GM21723 (cell line): ENCODE measurements around the gene ZFAND3.

ENCODE experiments used
- ATAC-seq: cut with Tn5 transposase; IDR thresholded peaks from one replicate; pipeline ENCODE4 v1.9.1; 2021; ENCODE audit warnings: mild to moderate bottlenecking, moderate library complexity; ENCODE audit not compliant: unreplicated experiment

Gene ZFAND3

DNA sequence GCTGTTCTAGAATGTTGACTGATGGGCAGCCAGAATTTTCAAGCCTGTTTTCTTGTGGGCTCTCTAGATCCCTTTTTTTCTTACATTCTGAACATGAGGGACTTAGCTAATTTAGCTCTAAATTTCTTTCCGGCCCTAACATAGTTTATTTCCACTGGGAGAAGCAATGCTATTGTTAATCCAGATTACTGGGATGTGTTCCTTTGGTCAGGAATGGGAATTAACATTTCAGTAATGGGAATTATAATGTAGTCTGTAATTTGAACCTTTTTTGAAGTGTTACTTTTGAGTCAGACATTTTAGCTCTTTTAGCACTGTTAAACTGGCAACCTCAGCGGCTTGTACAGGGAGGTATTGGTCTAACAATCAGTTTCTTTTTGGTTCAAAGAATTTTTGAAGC, 7.5 kb downstream of the ZFAND3 start:
- ATAC-seq = no peak

DNA sequence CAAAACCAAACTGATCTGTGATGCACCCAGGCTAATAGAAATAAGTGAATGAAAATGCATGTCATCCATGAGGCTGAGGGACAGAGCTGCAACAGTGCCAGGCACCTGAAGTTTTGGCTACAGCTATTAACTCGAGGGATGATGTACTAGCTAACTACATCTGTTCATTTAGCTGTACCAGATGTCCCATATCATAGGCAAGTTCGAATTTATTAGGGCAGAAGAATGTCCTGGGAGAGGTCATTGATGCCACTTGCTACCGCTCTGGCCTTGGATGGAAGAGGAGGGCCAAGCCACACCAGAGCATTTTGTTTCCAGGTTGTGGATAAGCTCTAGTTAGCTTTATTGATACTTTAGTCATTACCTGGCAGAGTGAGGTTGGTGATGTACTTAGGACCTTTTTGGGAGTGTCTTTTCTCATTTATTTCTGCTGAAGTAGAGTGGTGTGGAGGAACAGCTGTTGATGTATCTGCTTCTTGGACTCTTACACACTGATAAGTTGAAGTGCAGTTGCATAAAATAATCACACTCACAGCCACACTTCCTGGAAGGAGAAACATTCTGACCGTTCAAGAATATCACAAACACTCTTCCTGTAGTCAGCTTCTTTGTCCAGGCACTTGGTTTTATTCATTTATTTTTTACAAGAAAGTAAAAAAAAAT, 8.2 kb downstream of the ZFAND3 start:
- no peak for ATAC-seq

DNA sequence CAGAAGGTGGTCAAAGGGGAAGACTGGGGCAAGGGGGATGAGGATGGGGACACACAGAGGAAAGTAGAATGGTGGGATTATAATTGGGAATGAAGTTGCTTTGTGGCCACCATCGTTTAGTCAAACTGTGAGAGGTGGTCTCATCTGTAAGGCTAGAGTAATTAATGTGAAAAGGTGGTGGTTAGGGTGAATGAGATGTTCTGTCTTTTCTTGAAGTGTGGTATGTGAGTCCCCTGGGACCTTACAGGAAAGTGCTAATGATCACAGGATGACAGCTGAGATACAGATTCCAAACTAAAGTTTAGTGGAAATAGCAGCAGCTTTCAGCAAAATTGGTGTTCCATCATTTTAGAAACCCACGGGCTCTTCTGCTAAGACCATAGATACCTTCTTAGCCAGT, 10.7 kb downstream of the ZFAND3 start:
- ATAC-seq = no peak

DNA sequence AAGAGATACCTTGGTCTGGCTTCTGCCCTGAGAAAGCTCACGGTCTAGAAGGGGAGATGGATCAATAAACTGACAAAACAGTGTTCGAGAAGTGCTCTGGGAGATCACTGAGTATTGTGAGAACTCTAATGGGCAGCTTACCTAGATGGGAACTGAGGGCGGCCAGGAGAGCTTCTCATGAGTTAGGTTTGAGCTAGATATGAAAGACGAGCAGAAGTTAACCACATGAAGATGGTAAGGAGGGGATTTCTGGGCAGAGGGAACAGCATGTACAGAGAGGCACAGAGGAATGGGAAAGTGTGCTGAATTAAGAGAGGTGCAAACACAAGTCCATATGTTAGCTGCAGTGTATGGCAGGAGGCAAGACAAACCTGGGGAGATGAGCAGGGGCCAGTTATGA, 11.9 kb downstream of the ZFAND3 start:
- ATAC-seq = no peak

DNA sequence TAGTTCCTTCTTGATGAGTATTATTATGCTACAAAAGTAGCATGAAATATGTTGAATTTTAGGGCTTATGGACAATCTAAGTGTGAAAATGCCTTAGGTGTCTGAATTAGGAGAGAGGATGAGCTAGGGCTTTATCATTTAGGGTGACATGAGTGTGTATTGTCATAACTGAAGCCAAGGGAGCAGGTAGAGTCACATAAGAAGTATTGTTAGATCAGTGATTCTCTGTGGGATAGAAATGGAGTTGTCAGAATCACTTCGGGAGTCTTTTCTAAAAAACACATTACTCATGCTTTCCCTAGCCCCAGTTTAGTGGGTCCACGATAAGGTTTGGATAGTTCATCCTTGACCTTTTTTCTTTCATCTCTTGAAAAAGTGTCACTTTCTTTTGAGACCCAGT, 16.4 kb downstream of the ZFAND3 start:
- no peak for ATAC-seq

DNA sequence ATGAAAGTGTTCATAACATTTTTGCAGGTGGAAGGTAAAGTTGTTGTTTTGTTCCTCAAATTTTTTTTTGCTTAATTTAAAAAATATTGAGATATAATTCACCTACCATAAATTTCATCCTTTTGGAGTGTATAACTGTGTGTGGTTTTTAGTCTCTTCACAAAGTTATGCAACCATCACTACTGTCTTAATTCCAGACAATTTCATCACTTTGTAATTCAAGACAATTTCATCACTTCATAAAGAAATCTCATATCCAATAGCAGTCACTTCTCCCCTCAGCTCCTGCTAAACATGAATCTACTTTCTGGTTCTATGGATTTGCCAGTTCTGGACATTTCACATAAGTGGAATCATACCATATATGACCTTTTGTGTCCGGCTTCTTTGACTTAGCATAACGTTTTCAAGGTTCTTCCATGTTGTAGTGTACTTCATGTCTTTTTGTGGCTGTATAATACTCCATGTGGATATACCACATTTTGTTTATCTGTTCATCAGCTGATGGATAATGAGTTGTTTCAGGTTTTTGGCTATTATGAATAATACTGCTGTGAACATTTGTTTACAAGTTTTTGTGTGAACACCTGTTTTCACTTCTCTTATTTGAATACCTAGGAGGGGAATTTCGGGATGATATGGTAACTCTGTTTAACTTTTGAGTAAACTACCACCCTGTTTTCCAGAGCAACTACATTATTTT, 18.8 kb downstream of the ZFAND3 start:
- ATAC-seq = no peak

DNA sequence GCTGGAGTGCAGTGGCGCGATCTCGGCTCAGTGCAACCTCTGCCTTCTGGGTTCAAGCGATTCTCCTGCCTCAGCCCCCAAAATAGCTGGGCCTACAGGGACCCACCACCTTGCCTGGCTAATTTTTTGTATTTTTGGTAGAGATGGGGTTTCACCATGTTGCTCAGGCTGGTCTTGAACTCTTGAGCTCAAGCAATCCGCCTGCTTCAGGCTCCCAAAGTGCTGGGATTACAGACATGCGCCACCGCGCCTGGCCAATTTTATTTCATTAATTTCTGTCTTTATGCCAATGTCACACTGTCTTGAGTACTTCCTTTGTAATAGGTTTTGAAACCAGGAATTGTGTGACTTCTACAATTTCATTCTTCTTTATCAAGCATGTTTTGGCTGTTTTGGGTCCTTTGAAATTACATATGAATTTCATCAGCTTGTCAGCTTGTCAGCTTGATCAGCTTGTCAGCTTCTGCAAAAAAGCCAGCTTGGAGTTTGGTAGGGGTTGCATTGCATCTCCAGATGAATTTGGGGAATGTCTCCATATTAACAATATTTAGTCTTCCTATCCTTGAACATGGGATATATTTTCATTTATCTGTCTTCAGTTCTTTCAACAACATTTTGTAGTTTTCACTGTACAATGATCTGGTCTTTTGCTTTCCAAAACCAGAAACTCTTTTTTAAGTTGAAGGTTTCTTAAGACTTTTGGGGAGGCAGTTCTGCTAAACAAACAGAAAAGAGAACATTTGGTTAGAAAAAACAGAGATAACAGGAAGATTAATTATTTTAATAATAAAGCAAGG, 20.8 kb downstream of the ZFAND3 start:
- ATAC-seq = no peak

DNA sequence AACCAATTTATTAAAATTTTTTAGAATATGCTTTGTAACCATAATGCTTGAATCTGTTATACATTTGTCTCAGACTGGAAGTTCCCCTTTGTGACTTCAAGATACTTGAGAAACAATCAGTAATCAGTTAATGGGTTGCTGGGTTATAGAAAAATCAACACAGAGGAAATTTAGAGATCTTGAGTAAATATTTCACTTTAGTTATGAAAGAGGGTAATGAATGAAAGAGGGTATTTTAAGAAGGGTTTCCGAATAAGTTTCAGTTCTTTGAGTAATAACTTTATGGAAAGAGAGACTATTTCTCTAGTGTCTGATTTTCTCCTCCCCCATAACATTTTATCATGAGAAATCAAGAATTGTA, 21.4 kb downstream of the ZFAND3 start:
- ATAC-seq = no peak

DNA sequence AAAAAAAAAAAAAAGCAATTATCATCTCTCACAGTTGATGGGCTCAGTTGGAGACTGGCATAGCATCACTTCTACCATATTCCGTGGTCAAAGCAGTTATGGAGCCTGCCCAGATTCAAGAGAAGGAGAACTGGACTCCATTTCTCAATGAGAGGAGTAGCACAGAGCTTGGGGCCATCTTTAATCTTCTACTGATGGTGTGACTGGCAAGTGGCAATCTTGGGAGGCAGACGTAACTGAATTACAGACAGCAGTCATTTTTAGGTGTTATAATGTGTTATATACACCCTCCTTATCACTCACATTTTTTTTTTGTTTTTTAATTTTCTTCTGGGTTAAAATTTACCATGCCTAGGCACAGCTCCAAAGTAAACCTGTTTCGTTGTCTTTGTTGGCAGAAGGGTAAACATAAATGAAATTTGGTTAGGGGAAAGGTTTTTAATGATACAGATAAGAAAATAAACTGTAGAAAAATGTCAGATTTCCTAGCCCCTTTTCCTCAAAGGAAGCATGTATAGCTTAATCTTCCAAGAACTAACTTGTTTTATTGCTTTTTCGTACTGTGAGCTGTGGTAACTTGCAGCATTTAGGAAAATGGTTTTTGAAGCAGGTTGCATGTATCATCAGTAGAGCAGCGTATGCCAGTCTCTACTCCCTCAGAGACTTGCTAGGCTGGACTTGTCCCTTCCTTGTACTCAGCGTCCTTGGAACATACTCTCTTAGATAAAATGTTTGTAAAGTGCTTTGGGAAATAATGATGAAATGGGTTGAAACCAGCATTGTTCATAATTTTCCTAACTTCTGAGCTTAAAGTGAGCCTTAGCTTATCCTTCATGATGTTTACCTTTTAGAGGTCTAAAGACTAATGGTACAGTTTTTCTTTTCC, 25.7 kb downstream of the ZFAND3 start:
- no peak for ATAC-seq

DNA sequence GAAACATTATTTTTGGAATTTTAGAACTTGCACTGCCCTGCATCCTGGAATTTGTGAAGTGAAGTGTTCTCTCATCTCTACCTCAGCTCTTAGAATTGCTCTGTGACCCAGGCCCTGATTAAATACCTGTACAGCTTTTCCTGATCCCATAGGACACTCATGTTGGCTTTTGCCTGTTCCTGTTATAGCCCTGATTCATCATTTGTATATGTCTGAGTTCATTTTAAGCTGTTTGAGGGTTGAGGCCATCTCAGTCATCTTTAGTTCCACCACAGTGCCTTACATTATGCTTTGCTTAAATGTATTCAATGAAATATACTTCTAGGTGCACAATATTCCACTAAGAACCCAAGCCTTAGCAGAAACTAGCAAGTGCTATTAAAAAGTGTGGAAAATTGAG, 26.4 kb downstream of the ZFAND3 start:
- no peak for ATAC-seq

DNA sequence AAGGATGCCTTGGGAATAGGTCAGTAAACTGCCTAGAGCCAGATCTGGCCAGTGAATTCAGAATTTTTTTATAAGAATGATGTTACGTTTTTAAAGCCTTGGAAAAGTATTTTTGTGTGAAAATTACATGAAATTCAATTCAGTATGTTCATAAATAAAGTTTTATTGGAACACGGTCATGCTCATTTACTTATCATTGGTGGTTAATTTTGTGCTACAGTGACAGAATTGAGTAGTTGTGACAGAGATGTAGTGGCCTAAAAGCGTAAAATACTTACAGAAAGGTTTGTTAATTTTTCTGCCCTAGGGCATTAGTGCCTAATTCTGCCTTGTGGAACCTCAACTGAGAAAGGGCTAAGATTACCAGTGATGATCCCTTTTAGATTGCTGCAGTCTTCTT, 28.2 kb downstream of the ZFAND3 start:
- no peak for ATAC-seq

DNA sequence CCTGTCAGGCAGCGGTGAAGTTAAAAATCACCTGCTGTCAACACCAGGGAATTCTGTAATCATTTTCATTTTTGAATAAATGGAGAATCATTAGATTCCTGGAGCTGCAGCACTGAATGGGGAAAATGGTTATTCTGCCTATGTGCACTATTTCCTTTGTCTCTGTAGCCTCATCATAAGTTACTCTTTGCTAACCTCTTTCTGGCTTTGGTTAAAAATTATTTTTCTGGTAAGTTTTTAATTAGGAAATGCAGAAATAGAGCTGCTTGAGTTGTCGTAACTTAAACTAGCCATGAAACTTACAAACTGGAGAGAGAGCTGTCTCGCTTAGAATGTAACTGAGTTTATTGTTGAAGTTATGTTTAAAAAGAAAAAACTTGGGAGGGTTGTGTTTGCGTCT, 28.8 kb downstream of the ZFAND3 start:
- no peak for ATAC-seq

DNA sequence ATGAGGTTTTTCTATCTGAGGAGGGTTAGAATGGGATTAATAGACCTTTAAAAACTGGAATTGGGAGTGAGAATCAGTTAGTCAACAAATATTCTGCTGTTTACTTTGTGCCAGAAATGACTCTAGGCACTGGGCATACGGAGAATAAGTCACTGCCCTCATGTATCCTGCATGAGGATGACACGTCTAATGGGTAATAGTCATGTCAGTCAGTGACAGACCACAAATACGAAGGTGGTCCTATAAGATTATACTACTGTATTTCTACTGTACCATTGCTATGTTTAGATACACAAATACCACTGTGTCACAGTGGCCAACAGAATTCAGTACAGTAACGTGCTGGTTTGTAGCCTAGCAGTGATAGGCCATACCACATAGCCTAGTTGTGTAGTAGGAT, 30.7 kb downstream of the ZFAND3 start:
- no peak for ATAC-seq

DNA sequence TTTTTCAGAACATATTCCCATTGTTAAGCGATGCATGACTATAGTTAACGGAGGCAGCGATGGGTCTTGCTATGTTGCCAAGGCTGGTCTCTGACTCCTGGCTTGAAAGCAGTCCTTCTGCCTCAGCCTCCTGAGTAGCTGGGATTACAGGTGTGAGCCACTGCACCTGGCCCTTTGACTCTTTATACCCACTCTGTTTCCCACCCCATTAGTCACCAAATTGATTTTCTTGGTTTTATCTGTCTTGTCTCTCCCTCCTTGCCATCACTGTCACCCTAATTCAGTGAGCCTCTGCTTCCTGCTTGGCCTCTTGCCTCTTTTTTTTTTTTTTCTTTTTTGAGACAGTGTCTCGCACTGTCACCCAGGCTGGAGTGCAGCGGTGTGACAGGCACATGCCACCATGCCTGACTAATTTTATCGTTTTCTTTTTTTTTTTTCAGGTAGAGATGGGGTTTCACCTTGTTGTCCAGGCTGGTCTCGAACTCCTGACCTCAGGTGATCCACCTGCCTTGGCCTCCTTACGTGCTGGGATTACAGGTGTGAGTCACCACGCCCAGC, 31.3 kb downstream of the ZFAND3 start:
- ATAC-seq = no peak

DNA sequence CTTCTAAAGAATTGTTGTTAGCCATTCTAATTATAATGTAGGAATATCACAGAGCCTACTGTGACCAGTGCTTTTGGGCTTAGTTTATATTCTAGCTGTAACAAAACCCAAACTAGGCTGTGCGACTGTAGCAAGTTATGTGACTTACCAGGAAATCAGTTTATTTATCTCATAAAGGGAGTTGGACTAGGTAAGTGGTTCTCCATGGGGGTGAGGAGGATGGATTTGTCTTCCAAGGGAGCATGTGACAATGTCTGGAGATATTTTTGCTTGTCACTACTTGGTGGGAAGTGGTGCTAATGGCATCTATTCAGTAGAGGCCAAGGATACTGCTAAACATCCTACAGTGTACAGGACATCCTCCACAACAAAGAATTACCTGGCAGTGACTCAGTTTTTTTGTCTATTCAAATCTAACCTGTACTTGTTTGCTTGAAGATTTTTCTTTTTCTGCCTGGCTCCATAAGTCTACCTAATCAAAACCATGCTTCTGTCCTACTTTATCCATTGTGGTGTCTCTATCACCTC, 32.5 kb downstream of the ZFAND3 start:
- ATAC-seq = no peak

DNA sequence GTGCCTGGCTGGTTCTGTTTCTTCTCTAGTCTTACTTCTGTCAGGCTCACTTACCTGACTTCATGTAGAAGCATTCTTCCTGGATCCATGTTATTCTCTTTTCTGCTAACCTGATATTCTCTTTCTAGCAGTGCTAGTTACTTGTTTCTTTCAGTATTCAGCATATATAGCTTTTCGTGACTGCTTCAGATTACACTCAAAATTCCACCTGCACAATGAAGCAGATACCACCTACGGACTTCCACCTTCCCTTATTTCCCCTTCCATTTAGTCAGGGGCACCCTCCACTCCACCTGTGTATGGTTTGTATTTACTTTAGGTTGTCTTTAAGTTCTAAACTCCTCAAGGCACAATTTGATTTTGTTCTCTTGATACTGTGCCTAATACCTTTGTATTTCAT, 36.8 kb downstream of the ZFAND3 start:
- no peak for ATAC-seq

DNA sequence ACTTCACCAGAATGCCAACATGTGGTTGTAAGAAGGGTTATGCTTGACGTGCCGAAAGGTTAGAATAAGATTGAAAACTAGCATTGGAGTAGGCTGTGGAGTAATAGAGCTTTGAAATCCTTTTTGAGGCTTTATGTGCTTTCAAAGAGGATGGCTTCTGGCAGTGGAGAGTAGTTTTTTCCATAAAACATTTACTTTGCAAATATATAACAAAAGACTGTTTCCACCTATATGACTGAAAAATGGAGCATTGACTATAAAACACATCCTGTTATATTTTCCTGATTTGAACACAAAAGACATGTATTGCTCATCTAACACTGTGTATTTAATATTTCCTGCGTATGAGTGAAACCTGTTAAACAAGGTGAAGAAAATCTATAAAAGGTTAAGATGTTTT, 38.8 kb downstream of the ZFAND3 start:
- ATAC-seq = no peak

DNA sequence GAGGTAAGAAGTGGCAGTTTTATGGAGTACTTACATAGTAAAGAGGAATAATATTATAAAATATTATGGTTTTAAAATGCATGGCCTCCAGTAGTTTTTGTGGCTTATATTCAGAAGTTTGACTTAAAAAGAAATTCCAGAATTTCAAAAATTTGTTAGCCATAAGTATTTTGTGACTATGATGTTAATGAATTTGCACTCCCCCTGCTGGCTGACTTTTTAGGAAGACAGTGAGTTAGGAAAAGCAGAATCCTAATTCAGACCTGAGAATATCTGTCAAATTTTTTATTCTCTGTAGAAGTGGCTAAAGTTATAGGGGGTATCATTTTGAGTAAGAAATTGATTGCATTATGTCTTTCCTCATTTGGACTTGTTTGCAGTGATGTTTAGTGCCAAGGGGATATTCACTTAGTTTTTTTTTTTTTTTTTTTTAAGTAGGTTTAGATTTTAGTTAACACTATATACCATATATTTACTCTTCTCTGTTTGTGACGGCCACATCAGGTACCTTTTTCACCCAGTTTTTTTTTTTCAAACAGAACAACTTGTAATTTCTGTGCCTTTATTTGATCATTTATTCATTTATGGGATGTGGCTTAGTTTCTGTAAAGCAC, 40.8 kb downstream of the ZFAND3 start:
- ATAC-seq = no peak

DNA sequence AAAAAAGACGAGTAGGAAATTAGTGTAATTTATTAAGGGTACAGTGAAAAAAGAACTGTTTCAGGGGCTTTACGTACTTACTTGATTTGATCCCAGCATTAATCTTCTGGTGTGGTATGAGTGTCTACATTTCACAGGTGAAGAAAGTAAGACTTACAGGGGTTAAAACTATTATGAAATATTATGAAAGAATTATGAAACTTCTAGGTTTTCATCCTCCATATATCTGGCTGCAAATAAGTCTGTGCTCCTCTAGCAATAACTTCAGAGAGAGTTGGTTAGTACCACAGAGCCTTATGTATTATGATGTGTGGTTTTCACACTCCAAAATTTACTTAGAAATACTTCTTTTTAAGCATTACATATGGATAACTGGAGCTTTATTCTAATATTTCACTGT, 41.9 kb downstream of the ZFAND3 start:
- no peak for ATAC-seq

DNA sequence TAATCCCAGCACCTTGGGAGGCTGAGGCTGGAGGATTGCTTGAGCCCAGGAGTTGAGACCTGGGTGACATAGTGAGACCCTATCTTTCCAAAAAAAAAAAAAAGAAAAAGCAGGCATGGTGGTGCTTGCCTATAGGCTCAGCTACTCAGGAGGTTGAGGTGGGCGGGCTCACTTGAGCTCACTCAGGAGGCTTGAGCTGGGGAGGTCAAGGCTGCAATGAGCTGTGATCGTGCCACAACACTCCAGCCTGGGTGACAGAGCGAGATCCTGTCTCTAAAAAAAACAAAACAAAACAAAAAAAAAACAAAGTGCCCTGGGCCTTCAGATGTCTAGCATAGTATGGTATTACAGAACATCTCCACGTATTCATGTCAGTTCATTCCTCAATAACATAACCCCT, 42.9 kb downstream of the ZFAND3 start:
- no peak for ATAC-seq
